OCI-LY1 (cell line): ENCODE measurements around the gene NLN.

Experiments used
- CTCF ChIP-seq: fragments of 200-600 bp; sonication (generic), shearing (Covaris generic); IDR thresholded peaks from 2 replicates; pipeline ENCODE4 v1.5.1; 2017; ENCODE audit warnings: mild to moderate bottlenecking, antibody characterized with exemption, low read length, moderate library complexity, mixed read lengths
- EZH2 ChIP-seq: fragments of 200-600 bp; sonication (generic), shearing (Covaris generic); IDR thresholded peaks from 2 replicates; pipeline ENCODE4 v1.8.0; 2017; ENCODE audit warnings: borderline replicate concordance, mixed run types, mild to moderate bottlenecking, antibody characterized with exemption, low read length, moderate library complexity, mixed read lengths

- no peak for TF ChIP-seq CTCF
- TF ChIP-seq EZH2 = no peak
Observed at GRCh38 chr5:65778126-65778525, 56.1 kb downstream of the NLN start.
